Astrocyte (in vitro differentiated cells and primary cell): Measurements from ENCODE around the gene CLCNKA. TPM values are rescaled to one million over a fixed set of nuclear protein-coding genes. Genes with fewer than 3 reads are reported as not detected.
"Not testable (repeated sequence)": the region's sequence is repeated elsewhere in the genome, so short reads cannot be mapped to it uniquely, and the experiment has no call there.

Experiments
- DNase-seq: peaks from one replicate; pipeline ENCODE4 v3.0.0-alpha.2; 2010; ENCODE audit warnings: low read depth
- FAIRE-seq: peaks from 2 replicates; lab custom pipeline; 2011; peaks lifted over from hg19 to GRCh38; lab: Jason Lieb, UNC
- H2AFZ ChIP-seq: 2 replicates; pipeline ENCODE4 v1.6.0; 2012; ENCODE audit warnings: low read depth, low read length, inconsistent platforms
- H3K27ac ChIP-seq: 2 replicates; pipeline ENCODE4 v1.5.1; 2011; ENCODE audit warnings: low read depth, low read length, inconsistent platforms
- H3K27me3 ChIP-seq: 2 replicates; pipeline ENCODE4 v1.6.0; 2011; ENCODE audit warnings: low read length, inconsistent platforms; ENCODE audit not compliant: insufficient read depth
- H3K36me3 ChIP-seq: 2 replicates; pipeline ENCODE4 v1.5.1; 2011; ENCODE audit warnings: low read length, inconsistent platforms; ENCODE audit not compliant: insufficient read depth
- H3K4me1 ChIP-seq: 2 replicates; pipeline ENCODE4 v1.5.1; 2011; ENCODE audit warnings: low read length, inconsistent platforms; ENCODE audit not compliant: insufficient read depth
- H3K4me2 ChIP-seq: 2 replicates; pipeline ENCODE4 v1.6.0; 2012; ENCODE audit warnings: low read length, inconsistent platforms
- H3K4me3 ChIP-seq: 2 replicates; pipeline ENCODE4 v1.5.1; 2011; ENCODE audit warnings: low read depth, mild to moderate bottlenecking, low read length, inconsistent platforms; ENCODE audit not compliant: insufficient read depth
- H3K79me2 ChIP-seq: 2 replicates; pipeline ENCODE4 v1.6.0; 2012; ENCODE audit warnings: mild to moderate bottlenecking, low read length, inconsistent platforms; ENCODE audit not compliant: insufficient read depth
- H3K9ac ChIP-seq: 2 replicates; pipeline ENCODE4 v1.6.0; 2012; ENCODE audit warnings: mild to moderate bottlenecking, low read length, inconsistent platforms
- H3K9me3 ChIP-seq: 2 replicates; pipeline ENCODE4 v1.5.1; 2012; ENCODE audit warnings: low read depth, mild to moderate bottlenecking, low read length, inconsistent platforms; ENCODE audit not compliant: insufficient read depth
- H4K20me1 ChIP-seq: 2 replicates; pipeline ENCODE4 v1.6.0; 2012; ENCODE audit warnings: low read length, inconsistent platforms; ENCODE audit not compliant: insufficient read depth
- H3K27ac Mint-ChIP-seq: one replicate; pipeline ENCODE4 v1.8.0; 2021; ENCODE audit warnings: mild to moderate bottlenecking, mixed read lengths; ENCODE audit not compliant: unreplicated experiment
- H3K27me3 Mint-ChIP-seq: one replicate; pipeline ENCODE4 v1.8.0; 2021; ENCODE audit warnings: low read depth, mixed read lengths; ENCODE audit not compliant: unreplicated experiment
- H3K36me3 Mint-ChIP-seq: one replicate; pipeline ENCODE4 v1.8.0; 2021; ENCODE audit warnings: low read depth, mixed read lengths; ENCODE audit not compliant: unreplicated experiment
- H3K4me1 Mint-ChIP-seq: one replicate; pipeline ENCODE4 v1.8.0; 2021; ENCODE audit warnings: low read depth, mixed read lengths; ENCODE audit not compliant: unreplicated experiment
- H3K4me3 Mint-ChIP-seq: one replicate; pipeline ENCODE4 v1.8.0; 2021; ENCODE audit warnings: mild to moderate bottlenecking, moderate library complexity, mixed read lengths; ENCODE audit not compliant: unreplicated experiment
- H3K9me3 Mint-ChIP-seq: one replicate; pipeline ENCODE4 v1.8.0; 2021; ENCODE audit warnings: mild to moderate bottlenecking, mixed read lengths; ENCODE audit not compliant: unreplicated experiment
- CTCF ChIP-seq: IDR thresholded peaks from 2 replicates; pipeline ENCODE4 v1.5.1; 2011; ENCODE audit warnings: low read depth, mild to moderate bottlenecking, inconsistent platforms, low read length, moderate library complexity; ENCODE audit not compliant: insufficient read depth
- EZH2 ChIP-seq: IDR thresholded peaks from 2 replicates; pipeline ENCODE4 v1.6.1; 2012; ENCODE audit warnings: mild to moderate bottlenecking, low read length, inconsistent platforms; ENCODE audit not compliant: insufficient read depth
- total RNA-seq: library from RNA; stranded (reverse); gene quantifications from 2 replicates; pipeline ENCODE4 v1.2.1, GENCODE V29; 2021

Gene CLCNKA
- total RNA-seq, 1 donor from 2014 or later: 0.16 TPM

- FAIRE-seq: no peak
- H3K9me3 Mint-ChIP-seq: no peaks in the 10 kb centered on the region
These were observed 34.0 kb downstream of the CLCNKA start for GRCh38 chr1:16055613-16056520.

GRCh38 chr1:16056521-16056912 lies 34.7 kb downstream of the CLCNKA start:
- H3K36me3 ChIP-seq, H3K4me1 ChIP-seq, H3K4me1 Mint-ChIP-seq, H3K4me3 Mint-ChIP-seq, H3K79me2 ChIP-seq, H3K27ac Mint-ChIP-seq, H3K27ac ChIP-seq, H3K36me3 Mint-ChIP-seq, H3K4me2 ChIP-seq, H2AFZ ChIP-seq, FAIRE-seq, H3K4me3 ChIP-seq, DNase-seq, H3K9ac ChIP-seq, H3K27me3 ChIP-seq, H4K20me1 ChIP-seq, H3K9me3 ChIP-seq, H3K9me3 Mint-ChIP-seq: not testable (repeated sequence)
- H3K27me3 Mint-ChIP-seq: peaks cover 30% of the 10 kb centered on the region

More at GRCh38 chr1:16055613-16056520, 34.0 kb downstream of the CLCNKA start:
- Histone ChIP-seq H3K9ac (no peak overlapping the region), H3K36me3 (no peaks in the 10 kb centered on the region), H3K4me2 (no peak overlapping the region), H2AFZ (peak overlapping the region; percentile 5), H3K27ac (no peak overlapping the region), H3K27me3 (no peaks in the 10 kb centered on the region), H3K4me1 (no peaks in the 10 kb centered on the region), H3K4me3 (no peak overlapping the region), H3K9me3 (no peaks in the 10 kb centered on the region), H3K79me2 (no peaks in the 10 kb centered on the region), H4K20me1 (no peaks in the 10 kb centered on the region)
- no peaks in the 10 kb centered on the region for H3K4me1 Mint-ChIP-seq
- DNase-seq: peak; percentile 38
- TF ChIP-seq EZH2 (no peak), CTCF (peak; percentile 71)
- no peak overlapping the region for H3K27ac Mint-ChIP-seq
- peaks cover 30% of the 10 kb centered on the region for H3K27me3 Mint-ChIP-seq
- no peak overlapping the region for H3K4me3 Mint-ChIP-seq
- H3K36me3 Mint-ChIP-seq: peaks cover 2% of the 10 kb centered on the region

- H3K9ac ChIP-seq, H3K4me2 ChIP-seq, H3K4me3 Mint-ChIP-seq, H3K36me3 Mint-ChIP-seq, H3K27ac ChIP-seq, FAIRE-seq, H3K9me3 Mint-ChIP-seq, H4K20me1 ChIP-seq, H2AFZ ChIP-seq, H3K27me3 ChIP-seq, H3K9me3 ChIP-seq, H3K4me1 Mint-ChIP-seq, H3K79me2 ChIP-seq, H3K36me3 ChIP-seq, H3K4me1 ChIP-seq, DNase-seq, H3K4me3 ChIP-seq, H3K27ac Mint-ChIP-seq: not testable (repeated sequence)
- H3K27me3 Mint-ChIP-seq: peaks cover 24% of the 10 kb centered on the region
These were observed 35.6 kb downstream of the CLCNKA start for GRCh38 chr1:16057314-16057915.

- not testable (repeated sequence) for H3K79me2 ChIP-seq, H4K20me1 ChIP-seq, FAIRE-seq, H2AFZ ChIP-seq, H3K9me3 ChIP-seq, H3K36me3 Mint-ChIP-seq, H3K36me3 ChIP-seq, H3K9ac ChIP-seq, DNase-seq, H3K9me3 Mint-ChIP-seq, H3K27ac ChIP-seq, H3K27ac Mint-ChIP-seq, H3K4me3 Mint-ChIP-seq, H3K4me3 ChIP-seq, H3K4me1 Mint-ChIP-seq, H3K4me2 ChIP-seq, H3K4me1 ChIP-seq, H3K27me3 ChIP-seq
- H3K27me3 Mint-ChIP-seq: peaks cover 29% of the 10 kb centered on the region
These were observed 36.7 kb downstream of the CLCNKA start for GRCh38 chr1:16058394-16059120.
